ENCODE results near the gene ARHGAP6.
"Not testable (repeated sequence)": the region's sequence is repeated elsewhere in the genome, so short reads cannot be mapped to it uniquely, and the experiment has no call there.

Gene ARHGAP6

GRCh38 chrX:11619441-11619840 lies 46.3 kb downstream of the ARHGAP6 start:
- Mint-ChIP-seq H3K4me3 (no peak overlapping the region), H3K9me3 (no peaks in the 10 kb centered on the region), H3K27me3 (ENCODE audit: low read depth) (no peaks in the 10 kb centered on the region), H3K36me3 (ENCODE audit: low read depth) (no peaks in the 10 kb centered on the region), H3K27ac (no peak overlapping the region), H3K4me1 (ENCODE audit: low read depth) (no peaks in the 10 kb centered on the region)

GRCh38 chrX:11614253-11614652 lies 51.5 kb downstream of the ARHGAP6 start:
- H3K4me1 Mint-ChIP-seq (ENCODE audit: low read depth); H3K27me3 Mint-ChIP-seq (ENCODE audit: low read depth); H3K4me3 Mint-ChIP-seq; H3K36me3 Mint-ChIP-seq (ENCODE audit: low read depth); H3K9me3 Mint-ChIP-seq; H3K27ac Mint-ChIP-seq: not testable (repeated sequence)

DNA sequence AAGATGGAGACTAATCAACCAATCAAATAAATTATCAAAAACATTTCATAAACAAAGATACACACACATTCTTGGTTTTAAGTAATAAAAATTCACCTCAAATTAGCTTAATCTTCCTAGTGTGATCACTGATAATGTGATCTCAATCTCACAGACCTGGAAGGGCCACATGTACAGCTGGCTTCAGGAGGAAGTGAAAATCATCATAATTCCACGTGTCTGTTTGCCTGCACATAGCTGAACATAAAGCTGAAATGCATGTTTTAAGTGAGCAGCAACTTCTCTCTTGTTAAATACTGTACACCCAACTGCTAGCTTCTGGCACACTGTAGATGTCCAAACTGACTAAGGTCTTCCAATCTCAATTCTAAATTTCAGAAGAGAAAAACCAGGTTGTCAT lies 53.8 kb downstream of the ARHGAP6 start:
- no peaks in the 10 kb centered on the region for H3K4me1 Mint-ChIP-seq (ENCODE audit: low read depth)
- H3K27ac Mint-ChIP-seq, result no peak overlapping the region
- no peaks in the 10 kb centered on the region for H3K27me3 Mint-ChIP-seq (ENCODE audit: low read depth)
- H3K4me3 Mint-ChIP-seq, result no peak overlapping the region
- no peaks in the 10 kb centered on the region for H3K36me3 Mint-ChIP-seq (ENCODE audit: low read depth)
- no peaks in the 10 kb centered on the region for H3K9me3 Mint-ChIP-seq

DNA sequence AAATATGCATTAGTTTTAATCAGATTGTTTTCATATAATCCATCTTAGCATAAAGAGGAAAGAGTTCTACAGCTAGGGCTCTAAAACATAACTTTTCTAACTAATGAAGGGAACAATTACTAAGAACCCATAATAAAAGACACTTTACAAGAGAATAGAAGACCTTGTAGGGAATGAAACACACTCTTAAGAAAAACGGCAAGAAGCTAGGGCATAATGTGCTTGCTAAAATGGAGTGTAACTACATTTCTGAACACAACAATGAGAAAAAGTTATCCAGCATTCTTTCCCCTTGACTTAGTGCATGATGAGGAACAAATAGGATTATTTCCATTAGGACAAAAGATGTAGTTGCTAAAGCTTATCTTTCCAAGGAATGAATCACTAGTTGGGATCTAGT lies 54.6 kb downstream of the ARHGAP6 start:
- Mint-ChIP-seq H3K27ac (no peak overlapping the region), H3K4me3 (no peak overlapping the region), H3K27me3 (ENCODE audit: low read depth) (no peaks in the 10 kb centered on the region), H3K4me1 (ENCODE audit: low read depth) (no peaks in the 10 kb centered on the region), H3K9me3 (no peaks in the 10 kb centered on the region), H3K36me3 (ENCODE audit: low read depth) (no peaks in the 10 kb centered on the region)

DNA sequence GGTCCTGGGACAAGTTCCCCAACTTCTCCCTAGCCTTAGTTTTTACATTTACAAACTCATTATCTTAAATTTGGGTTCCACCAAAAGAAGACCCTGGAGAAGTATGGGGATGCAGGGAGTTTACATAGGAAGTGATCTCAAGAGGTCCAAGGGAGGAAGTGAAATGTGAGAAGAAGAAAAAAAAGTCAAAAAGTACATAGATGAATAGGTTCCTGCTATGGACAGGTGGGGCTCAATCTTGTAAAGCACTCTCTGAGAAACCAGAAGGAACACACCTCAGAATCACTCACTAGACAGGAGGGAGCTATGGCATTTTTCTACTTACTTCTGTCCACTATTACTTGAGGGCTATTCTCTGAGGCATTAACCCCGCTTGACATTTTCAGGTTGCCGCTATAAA lies 56.6 kb downstream of the ARHGAP6 start:
- Mint-ChIP-seq H3K4me1 (ENCODE audit: low read depth) (no peaks in the 10 kb centered on the region), H3K4me3 (no peak overlapping the region), H3K27me3 (ENCODE audit: low read depth) (no peaks in the 10 kb centered on the region), H3K36me3 (ENCODE audit: low read depth) (no peaks in the 10 kb centered on the region), H3K9me3 (no peaks in the 10 kb centered on the region), H3K27ac (no peak overlapping the region)

DNA sequence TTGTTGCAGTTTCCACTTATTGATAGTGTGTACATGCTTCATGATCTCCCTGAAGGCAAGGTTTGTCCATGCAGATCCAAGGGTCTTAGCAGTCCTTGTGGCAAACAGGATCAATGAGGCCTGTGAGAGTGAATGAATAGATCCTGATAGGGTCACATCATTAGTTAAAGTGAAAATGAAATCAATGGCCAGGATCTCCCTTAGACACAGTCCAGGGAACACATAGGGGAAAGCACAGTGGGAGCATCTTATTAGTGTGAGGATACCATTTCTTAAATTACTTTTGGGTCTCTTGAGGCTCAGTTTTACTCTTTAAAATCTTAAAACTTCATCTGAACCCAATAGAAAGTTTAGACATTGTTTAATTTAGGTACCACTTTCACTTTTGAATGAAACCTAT lies 59.3 kb downstream of the ARHGAP6 start:
- no peaks in the 10 kb centered on the region for H3K36me3 Mint-ChIP-seq (ENCODE audit: low read depth)
- H3K9me3 Mint-ChIP-seq, result no peaks in the 10 kb centered on the region
- H3K4me3 Mint-ChIP-seq, result no peak overlapping the region
- no peaks in the 10 kb centered on the region for H3K27me3 Mint-ChIP-seq (ENCODE audit: low read depth)
- no peaks in the 10 kb centered on the region for H3K4me1 Mint-ChIP-seq (ENCODE audit: low read depth)
- no peak overlapping the region for H3K27ac Mint-ChIP-seq

DNA sequence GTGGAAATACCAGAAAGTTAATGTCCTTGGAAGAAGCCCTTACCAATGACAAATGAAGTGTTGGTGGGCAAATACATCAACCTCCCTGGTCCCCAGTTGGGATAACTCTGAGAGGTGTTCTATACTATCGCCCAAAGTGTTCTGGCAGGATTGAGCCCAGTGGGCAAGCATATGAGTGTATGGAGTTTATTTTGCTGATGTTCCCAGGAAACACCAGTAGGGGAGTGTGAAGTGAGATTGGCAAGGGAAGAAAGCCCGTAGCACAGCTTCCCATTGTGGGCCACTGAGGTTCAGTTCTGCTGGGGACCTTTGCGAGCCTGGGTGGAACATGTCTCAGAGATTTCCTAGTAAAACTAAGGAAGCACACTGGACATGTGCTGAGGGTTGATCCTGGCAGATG lies 65.1 kb downstream of the ARHGAP6 start:
- no peaks in the 10 kb centered on the region for H3K9me3 Mint-ChIP-seq
- no peaks in the 10 kb centered on the region for H3K36me3 Mint-ChIP-seq (ENCODE audit: low read depth)
- no peaks in the 10 kb centered on the region for H3K4me1 Mint-ChIP-seq (ENCODE audit: low read depth)
- no peak overlapping the region for H3K4me3 Mint-ChIP-seq
- no peak overlapping the region for H3K27ac Mint-ChIP-seq
- H3K27me3 Mint-ChIP-seq (ENCODE audit: low read depth), result peaks cover 13% of the 10 kb centered on the region

- Mint-ChIP-seq H3K4me3 (no peak overlapping the region), H3K4me1 (ENCODE audit: low read depth) (no peaks in the 10 kb centered on the region), H3K27me3 (ENCODE audit: low read depth) (peaks cover 16% of the 10 kb centered on the region), H3K27ac (no peak overlapping the region), H3K9me3 (no peaks in the 10 kb centered on the region), H3K36me3 (ENCODE audit: low read depth) (no peaks in the 10 kb centered on the region)
Observed at GRCh38 chrX:11597479-11597878, 68.2 kb downstream of the ARHGAP6 start.

- H3K4me1 Mint-ChIP-seq (ENCODE audit: low read depth), result peaks cover 10% of the 10 kb centered on the region
- peaks cover 7% of the 10 kb centered on the region for H3K27me3 Mint-ChIP-seq (ENCODE audit: low read depth)
- no peaks in the 10 kb centered on the region for H3K36me3 Mint-ChIP-seq (ENCODE audit: low read depth)
- peak overlapping the region; percentile 90 for H3K27ac Mint-ChIP-seq
- peak overlapping the region; percentile 62 for H3K4me3 Mint-ChIP-seq
- no peaks in the 10 kb centered on the region for H3K9me3 Mint-ChIP-seq
Observed at GRCh38 chrX:11591723-11592346, 73.9 kb downstream of the ARHGAP6 start.

DNA sequence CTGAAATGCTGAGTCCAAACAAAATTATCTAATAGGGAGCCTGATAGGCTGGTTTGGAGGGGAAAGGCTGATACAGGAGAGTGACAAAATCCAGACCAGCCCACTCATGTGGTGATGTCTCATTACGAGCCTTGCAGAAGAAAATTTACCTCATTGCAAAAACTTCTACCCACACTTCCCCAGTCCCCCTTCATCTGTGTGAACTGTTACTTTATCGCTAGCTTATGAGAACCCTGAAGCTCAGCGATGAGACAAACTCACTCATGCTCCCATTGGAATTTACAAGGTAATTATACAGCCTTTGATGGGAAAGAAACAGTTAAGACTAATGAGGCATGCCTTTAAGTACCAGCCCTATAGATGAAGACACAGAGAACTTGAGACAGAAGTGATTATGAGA lies 76.1 kb downstream of the ARHGAP6 start:
- Mint-ChIP-seq H3K4me1 (ENCODE audit: low read depth) (peaks cover 10% of the 10 kb centered on the region), H3K36me3 (ENCODE audit: low read depth) (no peaks in the 10 kb centered on the region), H3K9me3 (no peaks in the 10 kb centered on the region), H3K27me3 (ENCODE audit: low read depth) (peaks cover 3% of the 10 kb centered on the region), H3K4me3 (no peak overlapping the region), H3K27ac (no peak overlapping the region)

GRCh38 chrX:11588097-11588496 lies 77.6 kb downstream of the ARHGAP6 start:
- H3K27ac Mint-ChIP-seq, result no peak overlapping the region

GRCh38 chrX:11585174-11585573 lies 80.5 kb downstream of the ARHGAP6 start:
- H3K4me3 Mint-ChIP-seq, result no peak overlapping the region
- no peak overlapping the region for H3K27ac Mint-ChIP-seq
- peaks cover 3% of the 10 kb centered on the region for H3K27me3 Mint-ChIP-seq (ENCODE audit: low read depth)
- no peaks in the 10 kb centered on the region for H3K4me1 Mint-ChIP-seq (ENCODE audit: low read depth)
- H3K36me3 Mint-ChIP-seq (ENCODE audit: low read depth), result no peaks in the 10 kb centered on the region
- H3K9me3 Mint-ChIP-seq, result no peaks in the 10 kb centered on the region

More at GRCh38 chrX:11588097-11588496, 77.6 kb downstream of the ARHGAP6 start:
- Mint-ChIP-seq H3K9me3 (no peaks in the 10 kb centered on the region), H3K4me1 (ENCODE audit: low read depth) (peaks cover 10% of the 10 kb centered on the region), H3K36me3 (ENCODE audit: low read depth) (no peaks in the 10 kb centered on the region), H3K4me3 (no peak overlapping the region), H3K27me3 (ENCODE audit: low read depth) (peaks cover 3% of the 10 kb centered on the region)

- no peaks in the 10 kb centered on the region for H3K9me3 Mint-ChIP-seq
Observed at GRCh38 chrX:11580789-11581188, 84.9 kb downstream of the ARHGAP6 start.

GRCh38 chrX:11579636-11580600 lies 85.8 kb downstream of the ARHGAP6 start:
- Mint-ChIP-seq H3K9me3 (no peaks in the 10 kb centered on the region), H3K36me3 (ENCODE audit: low read depth) (no peaks in the 10 kb centered on the region), H3K4me3 (no peak overlapping the region), H3K4me1 (ENCODE audit: low read depth) (no peaks in the 10 kb centered on the region), H3K27ac (no peak overlapping the region), H3K27me3 (ENCODE audit: low read depth) (no peaks in the 10 kb centered on the region)

More at GRCh38 chrX:11580789-11581188, 84.9 kb downstream of the ARHGAP6 start:
- Mint-ChIP-seq H3K4me1 (ENCODE audit: low read depth) (no peaks in the 10 kb centered on the region), H3K36me3 (ENCODE audit: low read depth) (no peaks in the 10 kb centered on the region), H3K27ac (no peak overlapping the region), H3K4me3 (no peak overlapping the region), H3K27me3 (ENCODE audit: low read depth) (no peaks in the 10 kb centered on the region)

DNA sequence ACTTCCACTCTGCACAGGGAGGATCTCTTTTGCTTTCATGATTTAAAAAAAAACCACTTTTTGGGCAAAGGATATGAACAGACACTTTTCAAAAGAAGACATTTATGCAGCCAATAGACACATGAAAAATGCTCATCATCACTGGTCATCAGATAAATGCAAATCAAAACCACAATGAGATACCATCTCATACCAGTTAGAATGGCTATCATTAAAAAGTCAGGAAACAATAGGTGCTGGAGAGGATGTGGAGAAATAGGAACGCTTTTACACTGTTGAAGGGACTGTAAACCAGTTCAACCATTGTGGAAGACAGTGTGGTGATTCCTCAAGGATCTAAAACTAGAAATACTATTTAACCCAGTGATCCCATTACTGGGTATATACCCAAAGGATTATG lies 87.4 kb downstream of the ARHGAP6 start:
- H3K9me3 Mint-ChIP-seq; H3K4me1 Mint-ChIP-seq (ENCODE audit: low read depth); H3K4me3 Mint-ChIP-seq; H3K27me3 Mint-ChIP-seq (ENCODE audit: low read depth); H3K27ac Mint-ChIP-seq; H3K36me3 Mint-ChIP-seq (ENCODE audit: low read depth): not testable (repeated sequence)

All from T-helper 1 cell treated with Interleukin-12 subunit alpha and Interleukin-12 subunit beta and Interleukin-4 antibody, amounts not matched to agents 30 μg/mL and 1 μg/mL, for 36 hours (primary cell).